HL-60 (cell line): ENCODE data around the gene PANX2.
"Not testable (repeated sequence)": the region's sequence is repeated elsewhere in the genome, so short reads cannot be mapped to it uniquely, and the experiment has no call there.

Experiments used
- DNase-seq, 2 experiments: peaks; one replicate each; pipeline ENCODE4 v3.0.0-alpha.2; 2010 to 2020; ENCODE audit warnings: low read depth in 1 of 2, low spot score in 1 of 2
- H3K27ac ChIP-seq: fragments of 250-450 bp; sonication (Bioruptor Pico); replicated peaks from 2 replicates; pipeline ENCODE4 v1.5.1; 2020; ENCODE audit warnings: mild to moderate bottlenecking, moderate library complexity
- H3K27me3 ChIP-seq: fragments of 250-450 bp; sonication (Bioruptor Pico); 2 replicates; pipeline ENCODE4 v1.5.1; 2021; ENCODE audit warnings: mild to moderate bottlenecking, moderate library complexity; ENCODE audit not compliant: insufficient read depth, poor library complexity, severe bottlenecking
- H3K4me3 ChIP-seq: replicated peaks from 2 replicates; pipeline ENCODE4 v1.5.1; 2011; ENCODE audit warnings: mild to moderate bottlenecking, control low read depth, low read length; ENCODE audit not compliant: insufficient read depth
- GABPA ChIP-seq: IDR thresholded peaks from 2 replicates; pipeline ENCODE4 v1.6.1; 2012; ENCODE audit warnings: low read depth
- POLR2AphosphoS5 ChIP-seq: IDR thresholded peaks from 2 replicates; pipeline ENCODE4 v1.6.1; 2012; ENCODE audit warnings: low read depth
- SPI1 ChIP-seq: IDR thresholded peaks from 2 replicates; pipeline ENCODE4 v1.6.1; 2012; ENCODE audit warnings: low read depth, mild to moderate bottlenecking, borderline replicate concordance
- TF ChIP-seq, protein P1 (sequence below): IDR thresholded peaks from 2 replicates; pipeline ENCODE4 v1.6.1; 2012; ENCODE audit warnings: low read depth; ENCODE audit not compliant: insufficient replicate concordance
- TF ChIP-seq, protein P2 (sequence below): IDR thresholded peaks from one replicate; pipeline ENCODE4 v1.5.1; 2011; ENCODE audit warnings: low read length, control low read depth, inconsistent platforms; ENCODE audit not compliant: insufficient read depth

PANX2 gene

DNA sequence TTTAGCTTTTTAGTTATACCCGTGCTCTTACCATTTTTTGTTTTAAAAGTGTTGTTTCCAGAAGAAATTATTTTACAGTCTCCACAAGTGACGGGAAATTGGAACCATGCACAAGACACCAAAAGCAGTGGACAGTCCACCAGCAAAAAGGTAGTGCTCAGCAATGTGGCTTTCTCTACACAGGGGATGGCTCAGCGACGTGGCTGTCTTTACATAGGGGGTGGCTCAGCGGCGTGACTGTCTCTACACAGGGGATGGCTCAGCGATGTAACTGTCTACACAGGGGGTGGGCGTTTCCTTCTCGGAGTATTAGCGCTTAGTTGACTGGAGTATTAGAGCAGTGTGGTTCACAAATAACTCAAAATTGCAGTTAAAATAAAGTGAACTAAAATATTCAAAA lies 36.0 kb upstream of the PANX2 start:
- DNase-seq = no peak
- no peaks in the 10 kb centered on the region for H3K27me3 ChIP-seq
- H3K27ac ChIP-seq = no peak overlapping the region
- TF ChIP-seq, protein P1, sequence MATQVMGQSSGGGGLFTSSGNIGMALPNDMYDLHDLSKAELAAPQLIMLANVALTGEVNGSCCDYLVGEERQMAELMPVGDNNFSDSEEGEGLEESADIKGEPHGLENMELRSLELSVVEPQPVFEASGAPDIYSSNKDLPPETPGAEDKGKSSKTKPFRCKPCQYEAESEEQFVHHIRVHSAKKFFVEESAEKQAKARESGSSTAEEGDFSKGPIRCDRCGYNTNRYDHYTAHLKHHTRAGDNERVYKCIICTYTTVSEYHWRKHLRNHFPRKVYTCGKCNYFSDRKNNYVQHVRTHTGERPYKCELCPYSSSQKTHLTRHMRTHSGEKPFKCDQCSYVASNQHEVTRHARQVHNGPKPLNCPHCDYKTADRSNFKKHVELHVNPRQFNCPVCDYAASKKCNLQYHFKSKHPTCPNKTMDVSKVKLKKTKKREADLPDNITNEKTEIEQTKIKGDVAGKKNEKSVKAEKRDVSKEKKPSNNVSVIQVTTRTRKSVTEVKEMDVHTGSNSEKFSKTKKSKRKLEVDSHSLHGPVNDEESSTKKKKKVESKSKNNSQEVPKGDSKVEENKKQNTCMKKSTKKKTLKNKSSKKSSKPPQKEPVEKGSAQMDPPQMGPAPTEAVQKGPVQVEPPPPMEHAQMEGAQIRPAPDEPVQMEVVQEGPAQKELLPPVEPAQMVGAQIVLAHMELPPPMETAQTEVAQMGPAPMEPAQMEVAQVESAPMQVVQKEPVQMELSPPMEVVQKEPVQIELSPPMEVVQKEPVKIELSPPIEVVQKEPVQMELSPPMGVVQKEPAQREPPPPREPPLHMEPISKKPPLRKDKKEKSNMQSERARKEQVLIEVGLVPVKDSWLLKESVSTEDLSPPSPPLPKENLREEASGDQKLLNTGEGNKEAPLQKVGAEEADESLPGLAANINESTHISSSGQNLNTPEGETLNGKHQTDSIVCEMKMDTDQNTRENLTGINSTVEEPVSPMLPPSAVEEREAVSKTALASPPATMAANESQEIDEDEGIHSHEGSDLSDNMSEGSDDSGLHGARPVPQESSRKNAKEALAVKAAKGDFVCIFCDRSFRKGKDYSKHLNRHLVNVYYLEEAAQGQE = no peak
- TF ChIP-seq POLR2AphosphoS5 = no peak
- no peak for TF ChIP-seq GABPA
- no peak for TF ChIP-seq SPI1
- TF ChIP-seq, protein P2, sequence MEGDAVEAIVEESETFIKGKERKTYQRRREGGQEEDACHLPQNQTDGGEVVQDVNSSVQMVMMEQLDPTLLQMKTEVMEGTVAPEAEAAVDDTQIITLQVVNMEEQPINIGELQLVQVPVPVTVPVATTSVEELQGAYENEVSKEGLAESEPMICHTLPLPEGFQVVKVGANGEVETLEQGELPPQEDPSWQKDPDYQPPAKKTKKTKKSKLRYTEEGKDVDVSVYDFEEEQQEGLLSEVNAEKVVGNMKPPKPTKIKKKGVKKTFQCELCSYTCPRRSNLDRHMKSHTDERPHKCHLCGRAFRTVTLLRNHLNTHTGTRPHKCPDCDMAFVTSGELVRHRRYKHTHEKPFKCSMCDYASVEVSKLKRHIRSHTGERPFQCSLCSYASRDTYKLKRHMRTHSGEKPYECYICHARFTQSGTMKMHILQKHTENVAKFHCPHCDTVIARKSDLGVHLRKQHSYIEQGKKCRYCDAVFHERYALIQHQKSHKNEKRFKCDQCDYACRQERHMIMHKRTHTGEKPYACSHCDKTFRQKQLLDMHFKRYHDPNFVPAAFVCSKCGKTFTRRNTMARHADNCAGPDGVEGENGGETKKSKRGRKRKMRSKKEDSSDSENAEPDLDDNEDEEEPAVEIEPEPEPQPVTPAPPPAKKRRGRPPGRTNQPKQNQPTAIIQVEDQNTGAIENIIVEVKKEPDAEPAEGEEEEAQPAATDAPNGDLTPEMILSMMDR = no peak
- H3K4me3 ChIP-seq = no peak overlapping the region

DNA sequence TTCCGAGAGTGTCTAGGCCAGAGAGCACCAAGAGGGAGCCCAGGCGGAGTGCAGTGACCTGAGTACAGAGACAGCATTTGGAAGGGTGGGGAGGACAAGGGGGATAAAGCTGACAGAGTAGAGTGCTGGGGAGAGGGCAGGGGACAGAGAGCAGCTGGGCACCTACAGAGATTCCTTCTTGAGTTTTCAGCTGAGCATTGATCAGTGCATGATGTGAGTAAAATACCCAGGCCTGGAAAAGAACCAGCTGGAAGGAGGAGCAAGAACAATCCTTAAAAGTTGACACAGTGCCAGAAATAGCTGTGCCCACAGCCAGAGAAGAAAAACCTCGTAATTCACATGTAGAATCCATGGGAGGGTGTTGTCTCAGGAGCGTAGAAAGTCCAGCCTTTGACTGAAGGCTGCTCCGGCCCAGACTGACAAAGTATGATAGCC lies 33.9 kb upstream of the PANX2 start:
- TF ChIP-seq, protein P1 = no peak
- TF ChIP-seq GABPA = no peak
- Histone ChIP-seq H3K4me3 (no peak overlapping the region), H3K27me3 (no peaks in the 10 kb centered on the region), H3K27ac (no peak overlapping the region)
- DNase-seq = no peak

DNA sequence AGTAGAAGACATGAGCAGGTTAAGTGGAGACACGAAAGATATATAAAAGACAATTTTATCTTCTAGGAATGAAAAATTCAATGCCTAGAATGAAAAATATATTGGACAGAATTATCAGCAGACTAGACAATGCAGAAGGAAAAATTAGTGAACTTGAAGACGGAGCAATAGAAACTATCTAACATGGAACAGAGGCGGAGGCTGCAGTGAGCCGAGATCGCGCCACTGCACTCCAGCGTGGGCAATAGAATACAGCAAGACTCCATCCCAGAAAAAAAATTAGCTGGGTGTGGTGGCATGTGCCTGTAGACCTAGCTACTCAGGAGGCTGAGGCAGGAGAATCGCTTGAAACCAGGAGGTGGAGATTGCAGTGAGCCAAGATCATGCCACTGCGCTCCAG lies 33.3 kb upstream of the PANX2 start:
- not testable (repeated sequence) for H3K4me3 ChIP-seq, H3K27ac ChIP-seq, DNase-seq, H3K27me3 ChIP-seq

DNA sequence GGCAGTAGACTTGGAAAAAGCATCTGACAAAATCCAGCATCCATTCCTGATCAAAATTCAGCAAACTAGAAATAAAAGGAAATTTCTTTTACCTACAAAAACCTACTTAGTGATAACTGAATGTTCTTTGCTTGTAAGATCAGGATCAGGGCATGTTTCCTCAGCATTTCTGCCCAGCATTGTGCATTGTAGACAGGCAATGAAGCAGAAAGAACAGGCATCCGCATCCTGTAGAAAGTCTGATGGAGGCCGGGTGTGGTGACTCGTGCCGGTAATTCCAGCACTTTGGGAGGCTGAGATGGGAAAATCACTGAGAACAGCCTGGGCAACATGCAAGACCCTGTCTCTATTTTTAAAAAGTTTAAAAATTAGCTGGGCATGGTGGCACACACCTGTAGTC lies 32.5 kb upstream of the PANX2 start:
- Histone ChIP-seq H3K27ac (no peak overlapping the region), H3K27me3 (no peaks in the 10 kb centered on the region), H3K4me3 (no peak overlapping the region)
- TF ChIP-seq, protein P1 = no peak
- TF ChIP-seq, protein P2 = no peak
- TF ChIP-seq POLR2AphosphoS5 (no peak), GABPA (no peak), SPI1 (no peak)
- DNase-seq = no peak
